Muscle layer of colon (tissue), 2 donors: ENCODE measurements around the gene NEUROG3.

Experiments
- H3K27ac ChIP-seq: one replicate; pipeline ENCODE4 v1.7.0; 2013; ENCODE audit warnings: low read depth, mild to moderate bottlenecking, low read length, moderate library complexity
- H3K27me3 ChIP-seq, 2 donors: one replicate each; pipeline ENCODE4 v1.7.0; 2013; ENCODE audit warnings: low read length in 2 of 2, mild to moderate bottlenecking in 2 of 2; ENCODE audit not compliant: insufficient read depth in 2 of 2, control insufficient read depth in 1 of 2
- H3K36me3 ChIP-seq: one replicate; pipeline ENCODE4 v1.7.0; 2013; ENCODE audit warnings: mild to moderate bottlenecking, low read length; ENCODE audit not compliant: insufficient read depth
- H3K4me1 ChIP-seq: one replicate; pipeline ENCODE4 v1.7.0; 2013; ENCODE audit warnings: mild to moderate bottlenecking, low read length; ENCODE audit not compliant: insufficient read depth
- H3K4me3 ChIP-seq, 2 donors: one replicate each; pipeline ENCODE4 v1.7.0; 2013; ENCODE audit warnings: low read length in 2 of 2, low read depth in 1 of 2, mild to moderate bottlenecking in 1 of 2, moderate library complexity in 1 of 2
- H3K9ac ChIP-seq: one replicate; pipeline ENCODE4 v1.7.0; 2013; ENCODE audit warnings: low read length
- H3K9me3 ChIP-seq: one replicate; pipeline ENCODE4 v1.7.0; 2013; ENCODE audit warnings: mild to moderate bottlenecking, low read length
- donor health status: abdominal sarcoma.
- donor health status: Adenocarcinoma of cecum.

The NEUROG3 gene

GRCh38 chr10:69570050-69570816 is 3.0 kb downstream of the NEUROG3 start:
- Histone ChIP-seq H3K36me3 (no peaks in the 10 kb centered on the region), H3K27ac (no peak overlapping the region), H3K27me3 (peaks cover 53 to 68% of the 10 kb centered on the region in 2 donors), H3K4me3 (no peak overlapping the region), H3K9me3 (no peaks in the 10 kb centered on the region), H3K9ac (no peak overlapping the region), H3K4me1 (no peaks in the 10 kb centered on the region)

GRCh38 chr10:69569396-69569934 is 3.8 kb downstream of the NEUROG3 start:
- Histone ChIP-seq H3K27me3 (peaks cover 46 to 62% of the 10 kb centered on the region in 2 donors), H3K9ac (no peak overlapping the region), H3K36me3 (no peaks in the 10 kb centered on the region), H3K4me3 (no peak overlapping the region), H3K27ac (no peak overlapping the region), H3K9me3 (no peaks in the 10 kb centered on the region), H3K4me1 (no peaks in the 10 kb centered on the region)

GRCh38 chr10:69568472-69569395 is 4.5 kb downstream of the NEUROG3 start:
- H3K36me3 ChIP-seq: no peaks in the 10 kb centered on the region
- no peaks in the 10 kb centered on the region for H3K4me1 ChIP-seq
- no peak overlapping the region for H3K9ac ChIP-seq
- peaks cover 38 to 55% of the 10 kb centered on the region in 2 donors for H3K27me3 ChIP-seq
- no peak overlapping the region for H3K4me3 ChIP-seq
- H3K27ac ChIP-seq: no peak overlapping the region
- H3K9me3 ChIP-seq: no peaks in the 10 kb centered on the region

DNA sequence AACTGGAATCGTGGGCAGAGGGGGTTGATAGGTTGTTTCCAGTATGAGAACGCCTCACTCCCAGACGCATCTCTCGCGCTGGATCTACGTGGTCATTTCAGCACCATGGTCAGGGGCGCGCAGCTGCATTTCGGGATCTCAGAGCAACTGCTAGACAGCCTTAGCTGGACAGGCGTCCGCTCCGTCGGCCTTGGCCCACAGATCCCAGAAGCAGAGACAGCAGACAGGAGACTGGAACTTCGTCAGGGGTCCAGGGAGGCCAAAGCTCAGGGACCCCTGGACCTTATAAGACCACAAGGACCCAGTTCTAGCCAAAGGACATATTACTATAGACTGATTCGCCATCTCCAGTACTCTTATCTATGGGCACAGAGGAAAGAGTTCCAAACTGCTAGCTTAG is 5.3 kb downstream of the NEUROG3 start:
- H3K36me3 ChIP-seq: no peaks in the 10 kb centered on the region
- H3K27ac ChIP-seq: no peak overlapping the region
- H3K4me3 ChIP-seq: no peak overlapping the region
- H3K9me3 ChIP-seq: no peaks in the 10 kb centered on the region
- H3K9ac ChIP-seq: no peak overlapping the region
- H3K4me1 ChIP-seq: no peaks in the 10 kb centered on the region
- H3K27me3 ChIP-seq: peaks cover 35 to 47% of the 10 kb centered on the region in 2 donors

- H3K36me3 ChIP-seq: no peaks in the 10 kb centered on the region
- H3K4me1 ChIP-seq: no peaks in the 10 kb centered on the region
- no peaks in the 10 kb centered on the region for H3K9me3 ChIP-seq
- peaks cover 0 to 7% of the 10 kb centered on the region in 2 donors for H3K27me3 ChIP-seq
- H3K9ac ChIP-seq: no peak overlapping the region
- no peak overlapping the region for H3K27ac ChIP-seq
- H3K4me3 ChIP-seq: no peak overlapping the region
Measured at GRCh38 chr10:69562731-69563254, 10.4 kb downstream of the NEUROG3 start.

- no peaks in the 10 kb centered on the region for H3K9me3 ChIP-seq
- H3K36me3 ChIP-seq: no peaks in the 10 kb centered on the region
- H3K9ac ChIP-seq: no peak overlapping the region
- no peaks in the 10 kb centered on the region for H3K27me3 ChIP-seq
- H3K4me3 ChIP-seq: no peak overlapping the region
- no peaks in the 10 kb centered on the region for H3K4me1 ChIP-seq
- H3K27ac ChIP-seq: no peak overlapping the region
Measured at GRCh38 chr10:69559525-69559924, 13.7 kb downstream of the NEUROG3 start.

- Histone ChIP-seq H3K9me3 (no peaks in the 10 kb centered on the region), H3K9ac (no peak overlapping the region), H3K27ac (no peak overlapping the region), H3K4me1 (no peaks in the 10 kb centered on the region), H3K36me3 (no peaks in the 10 kb centered on the region), H3K27me3 (no peaks in the 10 kb centered on the region), H3K4me3 (no peak overlapping the region)
Measured at GRCh38 chr10:69558559-69558958, 14.7 kb downstream of the NEUROG3 start.

- Histone ChIP-seq H3K27ac (no peak overlapping the region), H3K36me3 (no peaks in the 10 kb centered on the region), H3K9me3 (peaks cover 7% of the 10 kb centered on the region), H3K4me3 (no peak overlapping the region), H3K9ac (no peak overlapping the region), H3K4me1 (no peaks in the 10 kb centered on the region), H3K27me3 (no peaks in the 10 kb centered on the region)
Measured at GRCh38 chr10:69554611-69555010, 18.6 kb downstream of the NEUROG3 start.

DNA sequence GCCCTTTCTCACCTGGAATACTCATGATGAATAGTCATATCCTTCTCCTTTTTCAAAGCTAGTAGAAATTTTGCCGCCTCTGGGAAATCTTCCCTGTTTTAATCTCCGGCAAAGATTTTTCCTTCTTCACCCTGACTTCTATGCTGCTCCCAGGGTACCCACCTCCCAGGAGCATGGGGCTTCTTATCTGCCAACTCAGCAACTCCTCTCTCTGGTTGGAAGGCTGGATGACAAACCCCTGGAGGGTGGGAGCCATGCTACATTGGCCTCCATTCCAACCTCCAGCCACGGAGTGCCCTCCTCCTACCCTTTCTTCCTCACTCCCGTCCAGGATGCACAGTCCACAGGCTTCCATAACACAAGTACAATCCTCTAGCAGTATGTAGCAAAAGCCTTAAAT is 19.9 kb downstream of the NEUROG3 start:
- no peaks in the 10 kb centered on the region for H3K36me3 ChIP-seq
- H3K27ac ChIP-seq: no peak overlapping the region
- no peaks in the 10 kb centered on the region for H3K27me3 ChIP-seq
- peaks cover 7% of the 10 kb centered on the region for H3K9me3 ChIP-seq
- no peak overlapping the region for H3K9ac ChIP-seq
- no peaks in the 10 kb centered on the region for H3K4me1 ChIP-seq
- no peak overlapping the region for H3K4me3 ChIP-seq

DNA sequence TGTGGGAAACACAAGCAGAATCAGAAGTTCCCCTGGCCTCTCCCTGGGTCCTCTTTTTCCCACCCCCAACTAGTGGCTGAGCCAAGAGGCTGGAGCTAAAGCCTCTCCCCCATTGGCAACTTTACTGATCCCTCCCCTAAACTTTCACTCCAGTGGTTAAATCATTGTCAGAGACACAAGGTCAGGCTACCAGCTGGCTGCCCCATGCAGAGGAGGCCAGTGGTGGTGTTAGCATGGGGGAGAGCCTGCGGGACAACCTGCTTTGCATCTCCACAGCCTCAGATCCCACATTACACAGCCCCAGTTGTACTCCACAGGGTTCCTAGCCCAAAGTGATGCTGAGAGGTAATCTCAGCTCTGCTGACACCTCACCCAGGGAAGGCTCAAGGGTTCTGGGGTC is 21.0 kb downstream of the NEUROG3 start:
- H3K27ac ChIP-seq: no peak overlapping the region
- no peak overlapping the region for H3K9ac ChIP-seq
- H3K27me3 ChIP-seq: no peaks in the 10 kb centered on the region
- H3K9me3 ChIP-seq: peaks cover 7% of the 10 kb centered on the region
- H3K4me3 ChIP-seq: no peak overlapping the region
- no peaks in the 10 kb centered on the region for H3K36me3 ChIP-seq
- H3K4me1 ChIP-seq: no peaks in the 10 kb centered on the region

- Histone ChIP-seq H3K9me3 (peaks cover 7% of the 10 kb centered on the region), H3K27me3 (no peaks in the 10 kb centered on the region), H3K4me1 (no peaks in the 10 kb centered on the region), H3K27ac (no peak overlapping the region), H3K9ac (no peak overlapping the region), H3K36me3 (no peaks in the 10 kb centered on the region), H3K4me3 (no peak overlapping the region)
Measured at GRCh38 chr10:69549959-69550358, 23.3 kb downstream of the NEUROG3 start.
